NT2/D1 (cell line): ENCODE data around the gene ZNF831.

ENCODE experiments used
- DNase-seq: peaks from one replicate; pipeline ENCODE4 v3.0.0-alpha.2; 2011; ENCODE audit warnings: low read depth, low spot score
- H3K27me3 ChIP-seq: 2 replicates; pipeline ENCODE4 v1.6.0; 2011; ENCODE audit warnings: mild to moderate bottlenecking; ENCODE audit not compliant: insufficient read length, insufficient read depth
- H3K36me3 ChIP-seq: 2 replicates; pipeline ENCODE4 v1.6.1; 2011; ENCODE audit warnings: mild to moderate bottlenecking, low read length, mixed read lengths; ENCODE audit not compliant: insufficient read depth, insufficient read length
- H3K4me1 ChIP-seq: 2 replicates; pipeline ENCODE4 v1.5.1; 2011; ENCODE audit not compliant: insufficient read depth, insufficient read length
- H3K4me3 ChIP-seq: 2 replicates; pipeline ENCODE4 v1.5.1; 2011; ENCODE audit warnings: low read depth; ENCODE audit not compliant: insufficient read length
- H3K9ac ChIP-seq: 2 replicates; pipeline ENCODE4 v1.6.0; 2011; ENCODE audit warnings: low read depth; ENCODE audit not compliant: insufficient read length
- H3K9me3 ChIP-seq: 2 replicates; pipeline ENCODE4 v1.5.1; 2011; ENCODE audit warnings: mild to moderate bottlenecking, low read length; ENCODE audit not compliant: insufficient read depth
- SUZ12 ChIP-seq: IDR thresholded peaks from 2 replicates; pipeline ENCODE4 v1.6.1; 2011; ENCODE audit not compliant: insufficient read length, insufficient read depth; ENCODE audit errors: extremely low read depth
- YY1 ChIP-seq: IDR thresholded peaks from 2 replicates; pipeline ENCODE4 v1.6.1; 2011; ENCODE audit not compliant: insufficient read length, insufficient read depth
- ZNF274 ChIP-seq: IDR thresholded peaks from 2 replicates; pipeline ENCODE4 v1.6.1; 2011; ENCODE audit warnings: mild to moderate bottlenecking, low read depth, low read length

The ZNF831 gene

GRCh38 chr20:59219211-59219610 lies 55.6 kb downstream of the ZNF831 start:
- H3K9ac ChIP-seq = no peak overlapping the region
- no peak for DNase-seq
- no peaks in the 10 kb centered on the region for H3K36me3 ChIP-seq
- H3K4me3 ChIP-seq = no peak overlapping the region
- no peak for TF ChIP-seq ZNF274
- no peak for TF ChIP-seq SUZ12
- no peak for TF ChIP-seq YY1
- H3K9me3 ChIP-seq = no peaks in the 10 kb centered on the region
- peaks cover 34% of the 10 kb centered on the region for H3K27me3 ChIP-seq
- peaks cover 5% of the 10 kb centered on the region for H3K4me1 ChIP-seq

- no peak for DNase-seq
- H3K36me3 ChIP-seq = no peaks in the 10 kb centered on the region
- peaks cover 5% of the 10 kb centered on the region for H3K4me1 ChIP-seq
- TF ChIP-seq SUZ12 (no peak), YY1 (no peak)
- no peaks in the 10 kb centered on the region for H3K9me3 ChIP-seq
- H3K27me3 ChIP-seq = peaks cover 44% of the 10 kb centered on the region
- H3K4me3 ChIP-seq = no peak overlapping the region
- no peak overlapping the region for H3K9ac ChIP-seq
These were observed 56.5 kb downstream of the ZNF831 start for GRCh38 chr20:59220161-59220560.

- TF ChIP-seq SUZ12 (no peak), YY1 (no peak), ZNF274 (no peak)
- Histone ChIP-seq H3K4me1 (peaks cover 5% of the 10 kb centered on the region), H3K27me3 (peaks cover 54% of the 10 kb centered on the region), H3K36me3 (no peaks in the 10 kb centered on the region), H3K9me3 (no peaks in the 10 kb centered on the region), H3K4me3 (no peak overlapping the region), H3K9ac (no peak overlapping the region)
- no peak for DNase-seq
These were observed 57.6 kb downstream of the ZNF831 start for GRCh38 chr20:59221049-59221706.

- Histone ChIP-seq H3K4me3 (peak overlapping the region; percentile 45), H3K9ac (peak overlapping the region; percentile 66)
These were observed 58.2 kb downstream of the ZNF831 start for GRCh38 chr20:59221707-59222252.

GRCh38 chr20:59222253-59223181 lies 58.9 kb downstream of the ZNF831 start:
- H3K4me3 ChIP-seq = peak overlapping the region; percentile 45
- DNase-seq = peak; percentile 66
- peaks cover 5% of the 10 kb centered on the region for H3K4me1 ChIP-seq
- H3K9me3 ChIP-seq = no peaks in the 10 kb centered on the region
- H3K27me3 ChIP-seq = peaks cover 58% of the 10 kb centered on the region
- H3K36me3 ChIP-seq = no peaks in the 10 kb centered on the region
- peak overlapping the region; percentile 76 for H3K9ac ChIP-seq
- no peak for TF ChIP-seq ZNF274
- no peak for TF ChIP-seq YY1
- TF ChIP-seq SUZ12 = no peak

More at GRCh38 chr20:59221707-59222252, 58.2 kb downstream of the ZNF831 start:
- no peak for DNase-seq
- Histone ChIP-seq H3K36me3 (no peaks in the 10 kb centered on the region), H3K27me3 (peaks cover 58% of the 10 kb centered on the region), H3K9me3 (no peaks in the 10 kb centered on the region), H3K4me1 (peaks cover 5% of the 10 kb centered on the region)
- TF ChIP-seq YY1 = no peak
- TF ChIP-seq ZNF274 = no peak
- no peak for TF ChIP-seq SUZ12

- DNase-seq = no peak
- Histone ChIP-seq H3K4me1 (peaks cover 5% of the 10 kb centered on the region), H3K36me3 (no peaks in the 10 kb centered on the region), H3K27me3 (peaks cover 58% of the 10 kb centered on the region), H3K4me3 (peak overlapping the region; percentile 45), H3K9me3 (no peaks in the 10 kb centered on the region), H3K9ac (peak overlapping the region; percentile 76)
- TF ChIP-seq SUZ12 (peak; percentile 82), ZNF274 (no peak)
These were observed 59.6 kb downstream of the ZNF831 start for GRCh38 chr20:59223182-59223601.

GRCh38 chr20:59223750-59224149 lies 60.1 kb downstream of the ZNF831 start:
- no peak overlapping the region for H3K4me3 ChIP-seq
- no peaks in the 10 kb centered on the region for H3K36me3 ChIP-seq
- peaks cover 5% of the 10 kb centered on the region for H3K4me1 ChIP-seq
- no peak for TF ChIP-seq SUZ12
- TF ChIP-seq ZNF274 = no peak
- no peak for TF ChIP-seq YY1
- peaks cover 58% of the 10 kb centered on the region for H3K27me3 ChIP-seq
- no peak overlapping the region for H3K9ac ChIP-seq
- DNase-seq = no peak
- no peaks in the 10 kb centered on the region for H3K9me3 ChIP-seq
